Transverse colon (tissue), 3 donors: ENCODE data around the gene TXNDC11.

Source experiments
- EP300 ChIP-seq: sonication (generic); formaldehyde crosslinking; IDR thresholded peaks from one replicate; pipeline ENCODE4 v1.6.1; 2017; ENCODE audit warnings: antibody characterized with exemption, low read depth
- POLR2A ChIP-seq: fragments of 450-650 bp; IDR thresholded peaks from one replicate; pipeline ENCODE4 v1.6.1; 2016; ENCODE audit warnings: antibody characterized with exemption, mild to moderate bottlenecking, moderate library complexity
- TF ChIP-seq, protein P1 (sequence below), 5 experiments: fragments of 200-600 bp in 3 of 5; fragments of 450-650 bp in 2 of 5; sonication (generic) in 3 of 5; IDR thresholded peaks; 1 replicate in 2 of 5; 2 replicates in 3 of 5; pipeline ENCODE4 v1.5.1; 2016 to 2017; ENCODE audit warnings: antibody characterized with exemption in 5 of 5, inconsistent platforms in 3 of 5, mild to moderate bottlenecking in 2 of 5, moderate library complexity in 1 of 5

DNA sequence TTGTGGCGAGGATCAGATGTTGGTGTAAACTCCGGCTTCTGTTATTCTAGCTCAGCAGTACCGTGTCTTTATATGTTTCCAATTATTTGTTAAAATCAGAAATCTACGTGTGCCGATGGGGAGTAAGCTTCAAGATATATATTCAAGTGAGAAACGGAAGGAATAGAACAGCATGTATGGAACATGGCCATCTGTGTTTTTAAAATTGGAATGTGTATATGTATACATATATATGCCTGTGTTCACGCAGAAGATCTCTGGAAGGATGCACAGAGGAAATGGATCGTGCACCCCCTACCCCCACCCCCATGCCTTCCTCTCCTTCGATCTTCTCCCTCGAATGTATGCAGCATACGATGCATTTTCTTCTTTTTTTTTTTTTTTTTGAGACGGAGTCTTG is 82.1 kb downstream of the TXNDC11 start:
- TF ChIP-seq, protein P1, sequence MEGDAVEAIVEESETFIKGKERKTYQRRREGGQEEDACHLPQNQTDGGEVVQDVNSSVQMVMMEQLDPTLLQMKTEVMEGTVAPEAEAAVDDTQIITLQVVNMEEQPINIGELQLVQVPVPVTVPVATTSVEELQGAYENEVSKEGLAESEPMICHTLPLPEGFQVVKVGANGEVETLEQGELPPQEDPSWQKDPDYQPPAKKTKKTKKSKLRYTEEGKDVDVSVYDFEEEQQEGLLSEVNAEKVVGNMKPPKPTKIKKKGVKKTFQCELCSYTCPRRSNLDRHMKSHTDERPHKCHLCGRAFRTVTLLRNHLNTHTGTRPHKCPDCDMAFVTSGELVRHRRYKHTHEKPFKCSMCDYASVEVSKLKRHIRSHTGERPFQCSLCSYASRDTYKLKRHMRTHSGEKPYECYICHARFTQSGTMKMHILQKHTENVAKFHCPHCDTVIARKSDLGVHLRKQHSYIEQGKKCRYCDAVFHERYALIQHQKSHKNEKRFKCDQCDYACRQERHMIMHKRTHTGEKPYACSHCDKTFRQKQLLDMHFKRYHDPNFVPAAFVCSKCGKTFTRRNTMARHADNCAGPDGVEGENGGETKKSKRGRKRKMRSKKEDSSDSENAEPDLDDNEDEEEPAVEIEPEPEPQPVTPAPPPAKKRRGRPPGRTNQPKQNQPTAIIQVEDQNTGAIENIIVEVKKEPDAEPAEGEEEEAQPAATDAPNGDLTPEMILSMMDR (IDR thresholded peaks at IDR 0.05) = no peak
- TF ChIP-seq POLR2A (no peak), EP300 (no peak)
